Trophoblast cell (in vitro differentiated cells and primary cell): Measurements from ENCODE around the gene NUP210.

Experiments used
- DNase-seq, 2 donors: peaks; one replicate each; pipeline ENCODE4 v3.0.0-alpha.2; 2016
- H2AFZ ChIP-seq: 2 replicates; pipeline ENCODE4 v1.6.1; 2013; ENCODE audit warnings: low read length, moderate library complexity, mild to moderate bottlenecking; ENCODE audit not compliant: insufficient read depth, poor library complexity
- H2AK5ac ChIP-seq: 2 replicates; pipeline ENCODE4 v1.6.1; 2013; ENCODE audit warnings: mild to moderate bottlenecking, low read length
- H2BK120ac ChIP-seq: 2 replicates; pipeline ENCODE4 v1.6.1; 2013; ENCODE audit warnings: low read length, mild to moderate bottlenecking, moderate library complexity; ENCODE audit not compliant: insufficient read depth, poor library complexity
- H2BK12ac ChIP-seq: 2 replicates; pipeline ENCODE4 v1.6.1; 2013; ENCODE audit warnings: mild to moderate bottlenecking, low read length, moderate library complexity
- H2BK5ac ChIP-seq: 2 replicates; pipeline ENCODE4 v1.6.1; 2013; ENCODE audit warnings: low read length, low read depth, moderate library complexity, mild to moderate bottlenecking; ENCODE audit not compliant: poor library complexity
- H3K14ac ChIP-seq: 2 replicates; pipeline ENCODE4 v1.6.1; 2013; ENCODE audit warnings: mild to moderate bottlenecking, low read length
- H3K18ac ChIP-seq: 2 replicates; pipeline ENCODE4 v1.6.1; 2013; ENCODE audit warnings: mild to moderate bottlenecking, low read length
- H3K23ac ChIP-seq: 2 replicates; pipeline ENCODE4 v1.6.1; 2013; ENCODE audit warnings: low read length
- H3K27ac ChIP-seq: 2 replicates; pipeline ENCODE4 v1.5.1; 2013; ENCODE audit warnings: low read depth, mild to moderate bottlenecking, inconsistent platforms, low read length, moderate library complexity
- H3K27me3 ChIP-seq: 2 replicates; pipeline ENCODE4 v1.6.1; 2013; ENCODE audit warnings: inconsistent platforms, mild to moderate bottlenecking, low read length, moderate library complexity; ENCODE audit not compliant: insufficient read depth
- H3K36me3 ChIP-seq, 2 experiments: 1 replicate in 1 of 2; 2 replicates in 1 of 2; pipeline ENCODE4 v1.6.1; 2013; ENCODE audit warnings: low read length in 2 of 2, mild to moderate bottlenecking in 2 of 2, moderate library complexity in 1 of 2; ENCODE audit not compliant: insufficient read depth in 2 of 2, control insufficient read depth in 1 of 2
- H3K4ac ChIP-seq: 2 replicates; pipeline ENCODE4 v1.6.1; 2013; ENCODE audit warnings: low read depth, mild to moderate bottlenecking, low read length, moderate library complexity
- H3K4me1 ChIP-seq, 2 experiments: 1 replicate in 1 of 2; 2 replicates in 1 of 2; pipeline ENCODE4 v1.6.1; 2013; ENCODE audit warnings: low read length in 2 of 2, mild to moderate bottlenecking in 2 of 2, moderate library complexity in 1 of 2; ENCODE audit not compliant: insufficient read depth in 2 of 2, control insufficient read depth in 1 of 2
- H3K4me2 ChIP-seq: 2 replicates; pipeline ENCODE4 v1.6.1; 2013; ENCODE audit warnings: inconsistent platforms, mild to moderate bottlenecking, low read length, moderate library complexity
- H3K4me3 ChIP-seq: 2 replicates; pipeline ENCODE4 v1.5.1; 2013; ENCODE audit warnings: mild to moderate bottlenecking, low read depth, low read length, inconsistent platforms
- H3K79me1 ChIP-seq: one replicate; pipeline ENCODE4 v1.6.1; 2013; ENCODE audit warnings: low read length
- H3K79me2 ChIP-seq: 2 replicates; pipeline ENCODE4 v1.6.1; 2013; ENCODE audit warnings: low read length, mild to moderate bottlenecking; ENCODE audit not compliant: control insufficient read depth, insufficient read depth, poor library complexity
- H3K9ac ChIP-seq: 2 replicates; pipeline ENCODE4 v1.6.1; 2013; ENCODE audit warnings: mild to moderate bottlenecking, low read length
- H3K9me3 ChIP-seq: 2 replicates; pipeline ENCODE4 v1.6.1; 2013; ENCODE audit warnings: low read depth, mild to moderate bottlenecking, control low read depth, inconsistent platforms, low read length; ENCODE audit not compliant: insufficient read depth
- H4K12ac ChIP-seq: 2 replicates; pipeline ENCODE4 v1.6.1; 2013; ENCODE audit warnings: low read depth, mild to moderate bottlenecking, low read length, moderate library complexity
- H4K8ac ChIP-seq: 2 replicates; pipeline ENCODE4 v1.6.1; 2013; ENCODE audit warnings: low read depth, mild to moderate bottlenecking, low read length, moderate library complexity
- H4K91ac ChIP-seq: one replicate; pipeline ENCODE4 v1.6.1; 2013; ENCODE audit warnings: low read depth, mild to moderate bottlenecking, low read length, moderate library complexity
- WGBS: extraction: QIAGEN DNeasy Blood & Tissue Kit; methylation state at CpG from one replicate; pipeline ENCODE4 v1.1.7; 2013; ENCODE audit warnings: missing lambda C conversion rate; ENCODE audit not compliant: insufficient read length, insufficient coverage; ENCODE audit errors: extremely low coverage; 5-methylcytosine and 5-hydroxymethylcytosine counted together

NUP210 gene

GRCh38 chr3:13368834-13369233 is 51.3 kb downstream of the NUP210 start:
- Histone ChIP-seq H2AK5ac (no peak overlapping the region), H3K18ac (no peak overlapping the region), H3K4me3 (no peak overlapping the region), H2AFZ (no peak overlapping the region), H3K9me3 (peaks cover 2% of the 10 kb centered on the region), H3K4ac (no peak overlapping the region), H3K23ac (no peak overlapping the region), H2BK5ac (no peak overlapping the region), H3K14ac (no peak overlapping the region), H3K4me1 (no peaks in the 10 kb centered on the region), H3K9ac (no peak overlapping the region), H4K12ac (no peak overlapping the region), H2BK120ac (no peak overlapping the region), H3K79me1 (no peaks in the 10 kb centered on the region), H4K91ac (no peak overlapping the region), H3K4me2 (no peak overlapping the region), H4K8ac (no peak overlapping the region), H3K79me2 (no peaks in the 10 kb centered on the region), H3K27ac (no peak overlapping the region), H2BK12ac (no peak overlapping the region), H3K27me3 (no peaks in the 10 kb centered on the region), H3K36me3 (peaks cover 0 to 3% of the 10 kb centered on the region in 2 experiments)
- no CpG with 5 or more reads among the region's 6 CpGs for WGBS
- DNase-seq, result no peak

GRCh38 chr3:13367728-13368127 is 52.4 kb downstream of the NUP210 start:
- Histone ChIP-seq H3K9me3 (peaks cover 2% of the 10 kb centered on the region), H2BK5ac (no peak overlapping the region), H2BK120ac (no peak overlapping the region), H3K18ac (no peak overlapping the region), H2AK5ac (no peak overlapping the region), H4K91ac (no peak overlapping the region), H4K12ac (no peak overlapping the region), H3K27me3 (no peaks in the 10 kb centered on the region), H3K4me3 (no peak overlapping the region), H3K4ac (no peak overlapping the region), H2AFZ (no peak overlapping the region), H3K14ac (no peak overlapping the region), H3K79me2 (no peaks in the 10 kb centered on the region), H2BK12ac (no peak overlapping the region), H3K9ac (no peak overlapping the region), H3K4me1 (no peaks in the 10 kb centered on the region), H3K79me1 (no peaks in the 10 kb centered on the region), H3K36me3 (no peaks in the 10 kb centered on the region), H3K4me2 (no peak overlapping the region), H3K27ac (no peak overlapping the region), H3K23ac (no peak overlapping the region), H4K8ac (no peak overlapping the region)
- WGBS, result no CpG with 5 or more reads among the region's 7 CpGs
- no peak for DNase-seq

- Histone ChIP-seq H3K36me3 (no peaks in the 10 kb centered on the region), H2BK12ac (no peak overlapping the region), H3K23ac (no peak overlapping the region), H3K27ac (no peak overlapping the region), H3K9ac (no peak overlapping the region), H3K79me2 (no peaks in the 10 kb centered on the region), H2AK5ac (no peak overlapping the region), H3K4me3 (no peak overlapping the region), H3K27me3 (no peaks in the 10 kb centered on the region), H3K18ac (no peak overlapping the region), H4K91ac (no peak overlapping the region), H4K8ac (no peak overlapping the region), H3K79me1 (no peaks in the 10 kb centered on the region), H3K4ac (no peak overlapping the region), H3K4me2 (no peak overlapping the region), H2AFZ (no peak overlapping the region), H2BK120ac (no peak overlapping the region), H3K9me3 (no peaks in the 10 kb centered on the region), H2BK5ac (no peak overlapping the region), H3K4me1 (no peaks in the 10 kb centered on the region), H3K14ac (no peak overlapping the region), H4K12ac (no peak overlapping the region)
- DNase-seq, result no peak
- WGBS, result no CpG with 5 or more reads among the region's 24 CpGs
Observed at GRCh38 chr3:13365390-13366379, 54.4 kb downstream of the NUP210 start.

- DNase-seq, result no peak
- Histone ChIP-seq H3K4me3 (no peak overlapping the region), H3K23ac (no peak overlapping the region), H3K79me1 (no peaks in the 10 kb centered on the region), H3K4me1 (no peaks in the 10 kb centered on the region), H2BK120ac (no peak overlapping the region), H3K4ac (no peak overlapping the region), H3K27me3 (no peaks in the 10 kb centered on the region), H2AFZ (no peak overlapping the region), H3K14ac (no peak overlapping the region), H3K27ac (no peak overlapping the region), H3K4me2 (no peak overlapping the region), H2BK5ac (no peak overlapping the region), H2BK12ac (no peak overlapping the region), H3K18ac (no peak overlapping the region), H3K9me3 (no peaks in the 10 kb centered on the region), H3K9ac (no peak overlapping the region), H4K12ac (no peak overlapping the region), H3K79me2 (no peaks in the 10 kb centered on the region), H4K8ac (no peak overlapping the region), H4K91ac (no peak overlapping the region), H3K36me3 (no peaks in the 10 kb centered on the region), H2AK5ac (no peak overlapping the region)
- no CpG with 5 or more reads among the region's 12 CpGs for WGBS
Observed at GRCh38 chr3:13364602-13365271, 55.4 kb downstream of the NUP210 start.
